Left lung (tissue), 10 donors: ENCODE data around the gene PHACTR2. TPM values are rescaled to one million over a fixed set of nuclear protein-coding genes. Genes with fewer than 3 reads are reported as not detected.

Experiments
- ATAC-seq: fragments of 200-7000 bp; cut with Tn5 transposase; one replicate; pipeline ENCODE4 v1.9.1; 2020; ENCODE audit warnings: moderate library complexity
- DNase-seq, 4 donors: peaks; one replicate each; pipeline ENCODE4 v3.0.0-alpha.2; 2013 to 2020
- H3K27ac ChIP-seq, 2 donors: fragments of 200-600 bp; sonication (generic) in 1 of 2; one replicate each; pipeline versions ENCODE4 v1.5.0 to v1.8.0; 2020 to 2021
- H3K27me3 ChIP-seq, 2 donors: fragments of 200-600 bp; sonication (generic) in 1 of 2; one replicate each; pipeline versions ENCODE4 v1.5.0 to v1.8.0; 2020 to 2021
- H3K36me3 ChIP-seq, 2 donors: fragments of 200-600 bp; sonication (generic) in 1 of 2; one replicate each; pipeline versions ENCODE4 v1.5.0 to v1.8.0; 2020 to 2021
- H3K4me1 ChIP-seq, 2 donors: fragments of 200-600 bp; one replicate each; pipeline ENCODE4 v1.8.0; 2021
- H3K4me3 ChIP-seq, 2 donors: fragments of 200-600 bp; sonication (generic) in 1 of 2; one replicate each; pipeline versions ENCODE4 v1.5.0 to v1.8.0; 2020 to 2021; ENCODE audit warnings: mild to moderate bottlenecking in 1 of 2
- H3K9me3 ChIP-seq, 2 donors: fragments of 200-600 bp; sonication (generic) in 1 of 2; one replicate each; pipeline versions ENCODE4 v1.5.0 to v1.8.0; 2020 to 2021
- CTCF ChIP-seq, 2 donors: fragments of 200-600 bp; sonication (generic) in 1 of 2; IDR thresholded peaks; one replicate each; pipeline versions ENCODE4 v1.5.0 to v1.8.0; 2021; ENCODE audit warnings: antibody characterized with exemption in 2 of 2
- intact Hi-C, 2 donors: fragments of 100-400 bp; cut with DNase I; formaldehyde crosslinking; loops; one replicate each; pipeline versions ENCODE4 v1.11.2 to v1.14.2; 2022
- polyA plus RNA-seq, 6 donors: library from polyadenylated mRNA; unstranded; fragments of 120-200 nt; gene quantifications; one replicate each; pipeline ENCODE4 v1.2.1, GENCODE V29; 2013; ENCODE audit not compliant: insufficient read length in 6 of 6
- total RNA-seq, 2 donors: library from RNA; stranded (reverse); fragmentation: NEBNext Ultra II Directional; extraction: Animal tissue kit (Norgen Biotek cat#: 25700); gene quantifications; one replicate each; pipeline ENCODE4 v1.2.1, GENCODE V29; 2021
- donor health status: DM: no; HTN: yes; CAD: no.
- donor health status: DM: no; HTN: no; CAD: no.

PHACTR2 gene
- total and polyA plus RNA-seq, 8 donors: 43.7 to 71.1 (median 49.8) TPM

- no peaks in the 10 kb centered on the region for H3K9me3 ChIP-seq
- H3K27me3 ChIP-seq: no peaks in the 10 kb centered on the region
- no peak overlapping the region for H3K4me3 ChIP-seq
- intact Hi-C loops: no loop called here
- H3K4me1 ChIP-seq: peaks cover 0 to under 1% of the 10 kb centered on the region in 2 donors
- no peak overlapping the region for H3K27ac ChIP-seq
- H3K36me3 ChIP-seq: no peaks in the 10 kb centered on the region
- no peak for TF ChIP-seq CTCF (IDR thresholded peaks at IDR 0.05)
- ATAC-seq (no peak), DNase-seq (no peak)
Measured at GRCh38 chr6:143726015-143726647, 48.4 kb downstream of the PHACTR2 start.

- H3K9me3 ChIP-seq: no peaks in the 10 kb centered on the region
- DNase-seq (no peak), ATAC-seq (no peak)
- H3K27ac ChIP-seq: no peak overlapping the region
- intact Hi-C loops: no loop called here
- peaks cover 0 to 9% of the 10 kb centered on the region in 2 donors for H3K4me1 ChIP-seq
- TF ChIP-seq CTCF (IDR thresholded peaks at IDR 0.05): no peak
- no peaks in the 10 kb centered on the region for H3K27me3 ChIP-seq
- no peaks in the 10 kb centered on the region for H3K36me3 ChIP-seq
- H3K4me3 ChIP-seq: no peak overlapping the region
Measured at GRCh38 chr6:143727035-143727434, 49.3 kb downstream of the PHACTR2 start.

DNA sequence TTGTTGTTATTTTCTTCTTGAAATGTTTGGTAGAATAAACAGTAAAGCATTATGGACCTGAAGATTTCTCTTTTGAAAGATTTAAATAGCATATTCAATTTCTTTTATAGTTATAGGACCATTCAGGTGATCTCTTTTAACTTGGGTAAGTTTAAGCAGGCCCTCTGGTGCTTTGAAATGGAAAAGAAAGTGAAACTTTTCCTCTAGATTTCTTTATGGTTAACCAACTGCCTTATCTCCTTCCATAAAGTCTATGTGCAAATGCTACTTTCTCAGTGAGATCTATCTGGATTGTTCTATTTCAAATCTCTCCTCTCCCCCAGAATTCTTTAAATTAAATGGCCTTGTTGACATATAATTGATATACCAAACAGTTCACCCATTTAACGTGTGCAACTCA, 54.0 kb downstream of the PHACTR2 start:
- Histone ChIP-seq H3K4me1 (peaks cover 9 to 53% of the 10 kb centered on the region in 2 donors), H3K27ac (peak overlapping the region in 1 of 2 donors; percentile 48), H3K27me3 (no peaks in the 10 kb centered on the region), H3K4me3 (no peak overlapping the region), H3K36me3 (no peaks in the 10 kb centered on the region), H3K9me3 (no peaks in the 10 kb centered on the region)
- no peak for DNase-seq
- no peak for TF ChIP-seq CTCF (IDR thresholded peaks at IDR 0.05)
- no peak for ATAC-seq
- intact Hi-C loops: no loop called here

DNA sequence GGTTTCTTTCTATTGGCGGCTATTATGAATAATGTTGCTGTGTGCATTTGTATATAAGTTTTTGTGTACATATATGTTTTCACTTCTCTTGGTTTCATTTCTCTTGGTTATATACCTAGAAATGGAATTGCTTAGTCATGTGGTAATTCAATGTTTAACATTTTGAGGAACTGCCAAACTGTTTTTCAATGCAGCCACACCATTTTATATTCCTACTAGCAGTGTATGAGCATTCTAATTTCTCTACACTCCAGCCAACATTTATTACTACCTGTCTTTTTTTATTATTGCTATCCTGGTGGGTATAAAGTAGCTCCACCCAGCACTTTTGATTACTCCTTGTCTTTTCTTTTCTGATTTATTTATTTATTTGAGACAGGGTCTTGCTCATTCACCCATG, 54.8 kb downstream of the PHACTR2 start:
- intact Hi-C loops: no loop called here
- Histone ChIP-seq H3K4me3 (no peak overlapping the region), H3K36me3 (no peaks in the 10 kb centered on the region), H3K4me1 (peaks cover 9 to 53% of the 10 kb centered on the region in 2 donors), H3K27me3 (no peaks in the 10 kb centered on the region), H3K27ac (peak overlapping the region in 1 of 2 donors; percentile 48), H3K9me3 (no peaks in the 10 kb centered on the region)
- no peak for TF ChIP-seq CTCF (IDR thresholded peaks at IDR 0.05)
- DNase-seq: no peak
- no peak for ATAC-seq

DNA sequence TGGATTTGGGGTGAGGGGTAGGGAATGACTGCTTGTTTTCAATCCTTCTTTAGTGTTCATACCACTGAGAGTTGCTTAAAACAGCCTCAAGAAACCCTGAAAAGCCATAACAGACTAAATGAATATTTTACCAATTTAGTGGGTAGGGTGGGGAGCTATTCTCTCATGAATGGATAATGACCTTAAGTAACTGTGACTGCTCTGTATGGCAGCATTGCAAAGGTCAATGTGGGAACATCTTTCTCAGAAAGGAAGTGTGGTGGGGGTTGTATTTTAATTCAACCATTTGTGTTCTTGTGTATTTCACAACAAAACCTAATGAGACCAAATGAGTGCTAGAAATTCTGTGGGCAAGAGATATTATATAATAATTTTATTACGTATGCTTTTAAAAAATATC, 55.7 kb downstream of the PHACTR2 start:
- DNase-seq (no peak), ATAC-seq (no peak)
- intact Hi-C loops: no loop called here
- Histone ChIP-seq H3K9me3 (no peaks in the 10 kb centered on the region), H3K36me3 (no peaks in the 10 kb centered on the region), H3K4me1 (peaks cover 9 to 53% of the 10 kb centered on the region in 2 donors), H3K27me3 (no peaks in the 10 kb centered on the region), H3K27ac (peak overlapping the region in 1 of 2 donors; percentile 48), H3K4me3 (no peak overlapping the region)
- no peak for TF ChIP-seq CTCF (IDR thresholded peaks at IDR 0.05)
